Measurements from ENCODE around the gene WDR3.
"Not testable (repeated sequence)": the region's sequence is repeated elsewhere in the genome, so short reads cannot be mapped to it uniquely, and the experiment has no call there.

WDR3 gene

DNA sequence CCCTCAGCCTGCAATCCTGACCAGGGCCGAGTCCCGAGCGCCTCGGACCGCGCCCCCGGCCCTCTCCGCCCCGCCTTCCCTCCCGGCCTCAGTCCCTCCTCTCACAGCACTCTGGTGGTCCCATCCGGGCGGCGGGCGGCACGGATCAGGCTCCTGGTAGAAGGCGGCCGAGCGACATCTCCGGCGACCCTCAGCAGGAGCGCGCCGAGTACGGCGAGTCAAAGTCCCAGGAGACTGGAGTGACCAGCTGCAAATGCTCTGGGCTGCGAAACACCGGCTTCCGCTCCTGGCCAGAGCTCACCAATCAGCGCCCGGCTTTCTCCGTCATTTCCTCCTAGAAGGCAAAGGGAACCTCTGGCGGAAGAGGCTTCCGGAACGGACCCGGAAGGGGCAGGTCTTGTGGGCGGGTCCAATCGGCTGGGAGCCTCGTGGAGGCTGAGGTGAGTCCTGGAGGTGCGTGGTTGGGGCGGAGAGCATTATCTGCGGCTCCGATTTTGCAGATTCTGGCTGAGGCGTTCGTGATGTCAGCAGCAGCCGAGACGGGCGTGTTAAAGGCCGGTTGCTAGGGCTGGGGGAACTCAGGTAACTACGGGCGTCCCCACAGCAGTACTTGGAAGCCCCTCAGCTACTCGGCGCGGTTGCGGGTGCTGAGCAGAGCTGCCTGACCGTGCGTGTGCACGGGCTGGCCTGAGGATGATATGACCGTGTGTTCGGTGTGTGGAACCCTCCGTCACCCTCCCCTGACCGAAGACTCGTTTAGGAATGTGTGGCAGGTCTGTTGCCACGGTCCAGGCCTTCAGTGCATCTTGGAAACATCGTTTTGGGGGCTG is at the start of gene WDR3, which contains the start of gene GDAP2:
WDR3 (plus strand) TSS at position 397 of the 830 bp plus-strand sequence. CDS start 3,581 bp downstream, outside the sequence.
GDAP2 (minus strand) TSS at position 279 of the 830 bp plus-strand sequence. CDS start 9,264 bp downstream, outside the sequence.
- DNase-seq, result peak; percentile 95

DNA sequence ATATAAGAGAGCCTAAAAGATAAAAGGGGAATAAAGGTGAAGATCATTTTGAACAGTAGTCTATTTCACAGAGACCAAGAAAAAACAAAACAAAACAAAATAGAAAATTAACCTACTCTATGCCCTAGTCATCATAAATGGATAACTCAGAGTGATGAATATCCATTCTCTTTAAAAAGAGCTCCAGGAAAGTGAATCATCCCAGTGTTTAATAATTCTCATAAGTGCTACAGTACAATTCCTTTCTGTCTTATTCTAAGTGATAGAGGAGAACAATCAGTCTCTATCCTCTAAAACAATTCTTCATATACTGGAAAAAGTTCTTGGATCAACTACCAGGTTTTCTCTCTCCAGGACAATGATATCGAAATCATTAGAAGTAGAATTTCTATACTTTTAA is 45.9 kb upstream of the WDR3 start:
- no peak for DNase-seq

DNA sequence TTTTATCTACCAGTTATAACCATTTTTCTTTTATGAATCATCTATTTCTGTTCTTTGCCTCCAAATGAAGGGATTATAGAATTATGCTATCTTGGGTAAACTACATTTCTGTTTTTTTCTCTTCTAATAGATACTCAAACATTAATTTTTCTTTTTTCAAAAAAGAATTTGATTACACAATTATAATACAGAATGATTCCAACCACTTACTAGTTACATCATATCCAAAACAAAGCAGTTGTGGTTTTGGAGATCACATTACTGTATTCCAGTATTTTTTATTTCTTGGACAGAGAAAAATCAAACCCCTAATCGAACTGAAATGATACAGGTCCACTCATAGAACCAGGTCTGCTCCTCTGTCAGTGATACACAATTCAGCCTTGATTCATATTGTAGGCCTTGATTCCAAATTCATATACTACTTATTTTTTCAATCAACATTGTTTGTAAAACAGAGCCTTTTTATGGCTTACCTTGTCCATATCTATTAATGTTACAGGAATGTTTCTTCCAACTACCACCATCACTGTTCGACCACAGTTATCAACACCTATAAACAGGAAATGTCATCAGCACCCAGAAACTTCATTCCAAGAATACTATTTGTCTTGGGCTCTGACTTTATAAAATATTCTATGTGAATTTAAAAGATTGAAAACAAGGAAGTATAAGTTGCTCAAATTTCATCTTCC is 43.3 kb upstream of the WDR3 start:
- no peak for DNase-seq

DNA sequence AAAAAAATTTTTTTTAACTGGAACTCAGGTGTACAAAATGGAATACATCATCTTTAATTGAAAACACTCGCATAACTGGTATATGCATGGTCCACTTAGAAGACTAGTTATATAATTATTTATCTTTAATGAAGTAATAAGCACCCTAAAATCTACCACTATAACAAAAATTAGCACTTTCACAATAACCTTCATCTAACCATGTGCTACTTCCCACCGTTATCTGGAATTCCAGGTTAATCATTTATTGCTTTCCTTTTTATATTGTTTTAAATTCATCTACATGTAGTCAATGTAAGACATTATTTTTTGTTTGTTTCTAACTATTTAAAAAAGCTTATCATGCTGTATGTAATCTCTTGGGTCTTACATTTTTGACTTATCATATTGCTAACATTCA is 39.1 kb upstream of the WDR3 start:
- DNase-seq, result no peak

DNA sequence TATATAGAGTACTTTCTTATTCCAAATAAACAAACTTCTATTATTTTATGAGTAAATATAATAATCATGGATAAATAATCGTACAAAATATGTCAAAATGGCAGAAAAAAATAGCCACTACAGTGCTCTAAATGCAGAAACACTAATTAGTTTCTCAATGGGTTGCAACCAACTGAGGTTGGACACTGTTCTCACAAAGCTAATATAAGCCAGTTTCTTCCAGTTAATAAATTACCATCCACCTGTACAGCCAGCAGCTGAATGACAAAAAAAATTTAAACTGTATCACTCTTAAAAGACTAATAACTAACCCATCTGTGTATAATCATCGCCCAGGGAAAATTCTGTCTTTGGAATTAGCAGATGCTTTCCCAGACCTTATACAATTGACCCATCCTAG is 37.0 kb upstream of the WDR3 start:
- DNase-seq, result no peak

- DNase-seq, result no peak
Observed at GRCh38 chr1:117894078-117894477, 35.5 kb upstream of the WDR3 start.

- peak; percentile 54 for DNase-seq
Observed at GRCh38 chr1:117895482-117896114, 33.9 kb upstream of the WDR3 start.

- DNase-seq, result no peak
Observed at GRCh38 chr1:117897551-117897950, 32.0 kb upstream of the WDR3 start.

- DNase-seq, result no peak
Observed at GRCh38 chr1:117899801-117900200, 29.7 kb upstream of the WDR3 start.

- DNase-seq, result no peak
Observed at GRCh38 chr1:117902944-117903343, 26.6 kb upstream of the WDR3 start.

- DNase-seq, result no peak
Observed at GRCh38 chr1:117904485-117904884, 25.1 kb upstream of the WDR3 start.

GRCh38 chr1:117905019-117905418 is 24.5 kb upstream of the WDR3 start:
- no peak for DNase-seq

GRCh38 chr1:117911051-117911450 is 18.5 kb upstream of the WDR3 start:
- DNase-seq, result no peak

- DNase-seq, result no peak
Observed at GRCh38 chr1:117919376-117919775, 10.2 kb upstream of the WDR3 start.

- DNase-seq, result no peak
Observed at GRCh38 chr1:117921991-117922390, 7.5 kb upstream of the WDR3 start.

- DNase-seq, result not testable (repeated sequence)
Observed at GRCh38 chr1:117922717-117923116, 6.8 kb upstream of the WDR3 start.

GRCh38 chr1:117925981-117926380 is 3.6 kb upstream of the WDR3 start:
- no peak for DNase-seq

DNA sequence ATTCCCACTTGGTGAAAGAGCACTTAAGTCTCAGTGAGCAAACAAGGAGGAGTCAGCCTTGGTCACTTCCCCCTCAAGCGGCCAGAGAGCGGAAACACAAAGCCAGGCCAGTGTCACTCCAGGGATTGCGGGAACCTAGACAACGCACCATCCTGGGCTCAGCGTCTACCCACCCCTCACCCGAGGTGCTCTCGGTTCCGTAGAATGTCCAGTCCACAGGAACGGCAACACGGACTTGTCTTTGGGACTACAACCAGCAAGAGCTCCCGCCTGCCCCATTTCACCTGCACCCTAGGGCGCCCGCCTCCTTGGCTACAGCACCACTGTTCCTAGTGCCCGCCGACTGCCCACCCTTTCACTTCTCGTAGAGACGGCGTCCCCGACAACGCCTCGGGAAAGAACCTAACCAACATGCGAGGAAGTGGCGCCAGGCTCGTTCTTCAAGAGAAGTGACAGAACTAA is 627 bp upstream of the WDR3 start:
- DNase-seq, result peak; percentile 35

DNA sequence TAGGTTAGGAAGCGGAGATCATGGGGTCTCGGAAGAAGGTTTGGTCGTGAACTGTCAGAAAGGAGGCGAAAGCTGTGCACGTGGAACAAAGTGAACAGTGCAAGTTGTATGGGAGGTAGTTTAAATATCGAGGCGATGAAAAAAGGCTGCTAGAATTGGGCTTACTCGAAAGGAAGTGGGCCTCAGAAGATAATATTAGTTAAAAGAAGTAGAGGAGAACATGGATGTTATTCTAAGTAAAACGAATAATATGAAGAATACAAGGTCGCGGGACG is 571 bp downstream of the WDR3 start:
- DNase-seq, result no peak

GRCh38 chr1:117930484-117930883 is 945 bp downstream of the WDR3 start:
- no peak for DNase-seq

GRCh38 chr1:117932576-117932975 is 3.0 kb downstream of the WDR3 start:
- no peak for DNase-seq

GRCh38 chr1:117933769-117934168 is 4.2 kb downstream of the WDR3 start:
- DNase-seq, result no peak

- no peak for DNase-seq
Observed at GRCh38 chr1:117942293-117942692, 12.8 kb downstream of the WDR3 start.

- no peak for DNase-seq
Observed at GRCh38 chr1:117952386-117952785, 22.8 kb downstream of the WDR3 start.
